Stimulated activated CD4-positive, alpha-beta T cell treated with anti-CD3 and anti-CD28 coated beads, Interleukin-4, amount 100 ng/mL, for 1 hour (primary cell): ENCODE results near the gene DQX1.
"Not testable (repeated sequence)": the region's sequence is repeated elsewhere in the genome, so short reads cannot be mapped to it uniquely, and the experiment has no call there.

Source experiments
- DNase-seq: peaks from one replicate; pipeline ENCODE4 v3.0.0-alpha.2; 2020

The DQX1 gene

GRCh38 chr2:74491648-74492544 lies 34.1 kb downstream of the DQX1 start:
- DNase-seq, result no peak

GRCh38 chr2:74489906-74490305 lies 36.1 kb downstream of the DQX1 start:
- DNase-seq, result no peak

GRCh38 chr2:74488643-74489481 lies 37.2 kb downstream of the DQX1 start:
- no peak for DNase-seq

GRCh38 chr2:74486141-74486540 lies 39.9 kb downstream of the DQX1 start:
- no peak for DNase-seq

- DNase-seq, result not testable (repeated sequence)
These were observed 42.3 kb downstream of the DQX1 start for GRCh38 chr2:74483675-74484164.

- peak; percentile 92 for DNase-seq
These were observed 43.0 kb downstream of the DQX1 start, which contains the start of the genes CCDC142 and TTC31 for GRCh38 chr2:74482801-74483674. CCDC142 (minus strand) TSS chr2:74482998; CDS start chr2:74482837, 161 bp downstream. TTC31 (plus strand) TSS chr2:74483081; CDS start chr2:74483096, 15 bp downstream.

- DNase-seq, result peak; percentile 54
These were observed 43.9 kb downstream of the DQX1 start for GRCh38 chr2:74481961-74482800.

- no peak for DNase-seq
These were observed 44.6 kb downstream of the DQX1 start for GRCh38 chr2:74481431-74481830.

- no peak for DNase-seq
These were observed 51.1 kb downstream of the DQX1 start for GRCh38 chr2:74474899-74475298.

- DNase-seq, result no peak
These were observed 51.5 kb downstream of the DQX1 start for GRCh38 chr2:74474481-74474880.

- DNase-seq, result no peak
These were observed 53.1 kb downstream of the DQX1 start for GRCh38 chr2:74472945-74473258.

GRCh38 chr2:74472086-74472944 lies 53.7 kb downstream of the DQX1 start, which contains the start of gene MRPL53:
MRPL53 (minus strand) TSS chr2:74472680; CDS start chr2:74472660, 20 bp downstream.
- peak; percentile 98 for DNase-seq

GRCh38 chr2:74471332-74472065 lies 54.5 kb downstream of the DQX1 start:
- no peak for DNase-seq

GRCh38 chr2:74470742-74471141 lies 55.3 kb downstream of the DQX1 start:
- not testable (repeated sequence) for DNase-seq
